Endothelial cell of umbilical vein (primary cell): Measurements from ENCODE around the gene PGAM2.
"Not testable (repeated sequence)": the region's sequence is repeated elsewhere in the genome, so short reads cannot be mapped to it uniquely, and the experiment has no call there.

Experiments used
- CTCF ChIP-seq, 2 donors: IDR thresholded peaks; 1 replicate in 1 of 2; 2 replicates in 1 of 2; pipeline ENCODE4 v1.5.1; 2011; ENCODE audit warnings: low read length in 2 of 2, mild to moderate bottlenecking in 2 of 2, moderate library complexity in 2 of 2, control low read depth in 1 of 2, inconsistent platforms in 1 of 2, low read depth in 1 of 2; ENCODE audit not compliant: insufficient read depth in 1 of 2; ENCODE audit errors: extremely low read depth in 1 of 2
- EZH2 ChIP-seq: IDR thresholded peaks from 2 replicates; pipeline ENCODE4 v1.6.1; 2012; ENCODE audit warnings: borderline replicate concordance, low read depth, mild to moderate bottlenecking, moderate library complexity, low read length, inconsistent platforms; ENCODE audit not compliant: severe bottlenecking
- GATA2 ChIP-seq: IDR thresholded peaks from 2 replicates; pipeline ENCODE4 v1.7.0; 2011; ENCODE audit warnings: low read depth, mild to moderate bottlenecking, moderate library complexity, mixed read lengths, low read length; ENCODE audit not compliant: insufficient read length, insufficient read depth
- JUN ChIP-seq: IDR thresholded peaks from 2 replicates; pipeline ENCODE4 v1.6.1; 2011; ENCODE audit warnings: borderline replicate concordance, low read depth; ENCODE audit not compliant: insufficient read length, insufficient read depth
- MAX ChIP-seq: IDR thresholded peaks from 2 replicates; pipeline ENCODE4 v1.6.1; 2011; ENCODE audit not compliant: insufficient read depth, insufficient read length
- MYC ChIP-seq: IDR thresholded peaks from one replicate; pipeline ENCODE4 v1.6.1; 2011; ENCODE audit warnings: mild to moderate bottlenecking, low read depth, low read length
- POLR2A ChIP-seq: IDR thresholded peaks from 2 replicates; pipeline ENCODE4 v1.6.1; 2012; ENCODE audit warnings: low read depth, mild to moderate bottlenecking, control low read depth, low read length
- POLR2AphosphoS5 ChIP-seq: IDR thresholded peaks from 2 replicates; pipeline ENCODE4 v1.6.1; 2012; ENCODE audit warnings: low read depth, mild to moderate bottlenecking, control low read depth, low read length, moderate library complexity; ENCODE audit not compliant: insufficient read depth

GRCh38 chr7:44039800-44040492 lies 25.4 kb downstream of the PGAM2 start:
- not testable (repeated sequence) for TF ChIP-seq CTCF (IDR thresholded peaks at IDR 0.05; ENCODE audit: extremely low read depth in 1 of 2, insufficient read depth in 1 of 2, low read depth in 1 of 2, low read length in 2 of 2); POLR2A; EZH2; POLR2AphosphoS5; MAX; MYC; GATA2; JUN
